Hepatocyte (in vitro differentiated cells): ENCODE data around the gene RTP1. TPM values are rescaled to one million over a fixed set of nuclear protein-coding genes. Genes with fewer than 3 reads are reported as not detected.

Experiments
- DNase-seq: peaks from one replicate; pipeline ENCODE4 v3.0.0-alpha.2; 2016; ENCODE audit warnings: low spot score
- H2AFZ ChIP-seq: fragments of 200-600 bp; sonication (generic); 2 replicates; pipeline ENCODE4 v1.6.0; 2016; ENCODE audit warnings: antibody characterized with exemption, mild to moderate bottlenecking
- H3K27ac ChIP-seq: fragments of 200-600 bp; sonication (generic); 2 replicates; pipeline ENCODE4 v1.5.1; 2016; ENCODE audit warnings: mild to moderate bottlenecking
- H3K27me3 ChIP-seq: fragments of 200-600 bp; sonication (generic); 2 replicates; pipeline ENCODE4 v1.6.1; 2016
- H3K36me3 ChIP-seq: fragments of 200-600 bp; sonication (generic); replicated peaks from 2 replicates; pipeline ENCODE4 v1.5.1; 2016; ENCODE audit warnings: low read depth; ENCODE audit not compliant: insufficient read depth
- H3K4me1 ChIP-seq: fragments of 200-600 bp; sonication (generic); 2 replicates; pipeline ENCODE4 v1.5.1; 2016; ENCODE audit warnings: mild to moderate bottlenecking, moderate library complexity; ENCODE audit not compliant: insufficient read depth
- H3K4me2 ChIP-seq: fragments of 200-600 bp; sonication (generic); 2 replicates; pipeline ENCODE4 v1.6.0; 2016
- H3K4me3 ChIP-seq: fragments of 200-600 bp; sonication (generic); 2 replicates; pipeline ENCODE4 v1.5.1; 2016; ENCODE audit warnings: mild to moderate bottlenecking
- H3K79me2 ChIP-seq: fragments of 200-600 bp; sonication (generic); 2 replicates; pipeline ENCODE4 v1.6.0; 2017; ENCODE audit warnings: mild to moderate bottlenecking
- H3K9me2 ChIP-seq: fragments of 200-600 bp; sonication (generic); replicated peaks from 2 replicates; pipeline ENCODE4 v1.6.0; 2017; ENCODE audit warnings: mild to moderate bottlenecking; ENCODE audit not compliant: insufficient read depth
- H3K9me3 ChIP-seq: fragments of 200-600 bp; sonication (generic); 2 replicates; pipeline ENCODE4 v1.5.1; 2016; ENCODE audit warnings: low read depth, mild to moderate bottlenecking
- H4K20me1 ChIP-seq: fragments of 200-600 bp; sonication (generic); 2 replicates; pipeline ENCODE4 v1.6.0; 2016; ENCODE audit warnings: mild to moderate bottlenecking; ENCODE audit not compliant: insufficient read depth, poor library complexity, severe bottlenecking
- CTCF ChIP-seq: fragments of 200-600 bp; sonication (generic); IDR thresholded peaks from 2 replicates; pipeline ENCODE4 v1.5.1; 2016; ENCODE audit warnings: antibody characterized with exemption, mild to moderate bottlenecking; ENCODE audit not compliant: poor library complexity
- EZH2 ChIP-seq: fragments of 200-600 bp; sonication (generic); IDR thresholded peaks from 2 replicates; pipeline ENCODE4 v1.6.1; 2016; ENCODE audit warnings: antibody characterized with exemption, mild to moderate bottlenecking, borderline replicate concordance
- EZH2phosphoT487 ChIP-seq: fragments of 200-600 bp; sonication (generic); IDR thresholded peaks from one replicate; pipeline ENCODE4 v1.6.1; 2018; ENCODE audit warnings: antibody characterized with exemption, mild to moderate bottlenecking, low read depth, moderate library complexity; ENCODE audit not compliant: unreplicated experiment, severe bottlenecking
- WGBS: methylation state at CpG from one replicate; pipeline ENCODE4 v1.1.6; 2016; ENCODE audit warnings: low lambda C conversion rate; ENCODE audit errors: missing lambda C conversion rate; 5-methylcytosine and 5-hydroxymethylcytosine counted together
- polyA plus RNA-seq: library from polyadenylated mRNA; unstranded; fragments of >200 nt; fragmentation: Nextera tagmentation; extraction: Ambion mirVana; gene quantifications from 2 replicates; pipeline ENCODE4 v1.2.1, GENCODE V29; 2016
- total RNA-seq: library from RNA; depleted of rRNA; stranded (reverse); fragments of >200 nt; gene quantifications from 2 replicates; pipeline ENCODE4 v1.2.3, GENCODE V29; 2014

Gene RTP1
- total and polyA plus RNA-seq, 2 experiments from 2014 or later: not detected

DNA sequence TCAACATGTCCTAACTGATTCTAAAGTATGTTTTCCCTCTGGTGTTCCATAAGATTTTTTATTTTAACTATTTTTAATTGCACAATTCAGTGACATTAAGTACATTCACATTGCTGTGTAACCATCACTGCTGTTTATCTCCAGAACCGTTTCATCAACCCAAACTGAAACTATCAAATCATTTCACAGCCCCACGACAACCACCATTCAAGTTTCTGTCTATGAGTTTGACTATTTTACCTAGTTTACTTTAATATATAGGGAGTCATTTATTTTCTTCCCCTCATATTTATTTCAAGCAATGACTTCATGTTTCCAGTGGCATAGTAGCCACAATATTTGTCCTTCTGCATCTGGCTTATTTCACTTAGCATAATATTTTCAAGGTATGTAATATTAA, 8.4 kb downstream of the RTP1 start:
- Histone ChIP-seq H3K4me1 (peaks cover 16% of the 10 kb centered on the region), H3K36me3 (no peaks in the 10 kb centered on the region), H4K20me1 (no peaks in the 10 kb centered on the region), H3K27me3 (no peaks in the 10 kb centered on the region), H2AFZ (no peak overlapping the region), H3K4me2 (no peak overlapping the region), H3K4me3 (no peak overlapping the region), H3K9me3 (no peaks in the 10 kb centered on the region), H3K9me2 (no peaks in the 10 kb centered on the region), H3K27ac (no peak overlapping the region), H3K79me2 (no peaks in the 10 kb centered on the region)
- 86% methylated on average over 2 of the region's 2 CpGs for WGBS
- TF ChIP-seq EZH2phosphoT487 (no peak), CTCF (no peak), EZH2 (no peak)
- no peak for DNase-seq

GRCh38 chr3:187207062-187207461, 9.8 kb downstream of the RTP1 start:
- Histone ChIP-seq H3K9me3 (no peaks in the 10 kb centered on the region), H3K27me3 (no peaks in the 10 kb centered on the region), H3K36me3 (no peaks in the 10 kb centered on the region), H3K4me2 (no peak overlapping the region), H4K20me1 (no peaks in the 10 kb centered on the region), H3K4me1 (peaks cover 19% of the 10 kb centered on the region), H2AFZ (no peak overlapping the region), H3K9me2 (no peaks in the 10 kb centered on the region), H3K79me2 (no peaks in the 10 kb centered on the region), H3K27ac (no peak overlapping the region), H3K4me3 (no peak overlapping the region)
- TF ChIP-seq EZH2 (no peak), EZH2phosphoT487 (no peak), CTCF (no peak)
- WGBS: 85% methylated on average over 2 of the region's 2 CpGs
- no peak for DNase-seq

DNA sequence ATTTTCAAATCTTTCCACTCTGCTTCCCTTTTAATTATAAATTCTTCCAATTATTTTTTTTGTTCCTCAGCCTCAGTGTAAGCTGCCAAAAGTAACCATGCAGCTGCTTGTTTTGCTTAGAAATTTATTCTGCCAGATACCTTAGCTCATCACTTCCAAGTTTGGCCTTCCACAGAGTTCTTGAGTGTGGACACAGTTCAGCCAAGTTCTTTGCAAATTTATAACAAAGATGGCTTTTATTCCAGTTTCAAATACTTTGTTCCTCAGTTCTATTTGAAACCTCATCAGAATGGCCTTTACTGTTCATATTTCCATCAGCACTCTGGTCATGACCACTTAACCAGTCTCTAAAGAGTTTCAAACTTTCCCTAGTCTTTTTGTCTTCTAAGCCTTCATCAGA, 10.3 kb downstream of the RTP1 start:
- Histone ChIP-seq H3K27ac (no peak overlapping the region), H3K4me2 (no peak overlapping the region), H3K9me2 (no peaks in the 10 kb centered on the region), H3K27me3 (no peaks in the 10 kb centered on the region), H3K9me3 (no peaks in the 10 kb centered on the region), H2AFZ (no peak overlapping the region), H3K36me3 (no peaks in the 10 kb centered on the region), H3K4me1 (peaks cover 19% of the 10 kb centered on the region), H3K79me2 (no peaks in the 10 kb centered on the region), H3K4me3 (no peak overlapping the region), H4K20me1 (no peaks in the 10 kb centered on the region)
- TF ChIP-seq EZH2phosphoT487 (no peak), CTCF (no peak), EZH2 (no peak)
- no peak for DNase-seq

DNA sequence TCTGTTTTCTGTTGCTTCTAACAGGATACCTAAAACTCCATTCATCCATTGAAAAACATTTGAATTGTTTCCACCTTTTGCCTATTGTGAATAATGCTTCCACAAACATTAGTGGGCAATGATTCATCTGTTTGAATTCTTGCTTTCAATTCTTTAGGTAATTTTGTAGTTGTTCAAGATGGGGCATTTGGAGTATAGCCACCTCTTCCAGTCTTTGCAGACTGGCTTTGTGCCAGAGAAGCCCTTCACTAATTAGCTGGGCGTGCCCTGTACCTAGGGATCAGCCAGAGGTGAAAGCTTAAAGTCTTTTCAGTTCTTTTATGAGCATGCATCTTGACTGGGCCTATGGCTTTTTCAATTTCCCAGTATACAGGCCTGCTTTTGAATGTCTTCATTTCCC, 10.9 kb downstream of the RTP1 start:
- Histone ChIP-seq H3K79me2 (no peaks in the 10 kb centered on the region), H2AFZ (no peak overlapping the region), H3K4me1 (peaks cover 19% of the 10 kb centered on the region), H3K4me2 (no peak overlapping the region), H3K27ac (no peak overlapping the region), H4K20me1 (no peaks in the 10 kb centered on the region), H3K9me2 (no peaks in the 10 kb centered on the region), H3K9me3 (no peaks in the 10 kb centered on the region), H3K27me3 (no peaks in the 10 kb centered on the region), H3K4me3 (no peak overlapping the region), H3K36me3 (no peaks in the 10 kb centered on the region)
- peak; percentile 27 for DNase-seq
- TF ChIP-seq EZH2: no peak
- 63% methylated on average over 1 of the region's 1 CpG for WGBS
